SU-DHL-6 (cell line): ENCODE results near the gene AWAT1.

Experiments
- CTCF ChIP-seq: fragments of 200-600 bp; sonication (generic); IDR thresholded peaks from one replicate; pipeline ENCODE4 v1.5.1; 2017; ENCODE audit warnings: antibody characterized with exemption, mild to moderate bottlenecking, low read length, moderate library complexity; ENCODE audit not compliant: insufficient read depth, poor library complexity, severe bottlenecking
- EZH2phosphoT487 ChIP-seq: fragments of 200-600 bp; sonication (generic), shearing (Covaris generic); conservative IDR thresholded peaks from 2 replicates; pipeline ENCODE4 v1.6.1; 2018; ENCODE audit warnings: mild to moderate bottlenecking, antibody characterized with exemption, low read length, moderate library complexity, mixed read lengths

- no peak for TF ChIP-seq CTCF
- TF ChIP-seq EZH2phosphoT487: no peak
Observed at GRCh38 chrX:70257423-70258288, 23.2 kb downstream of the AWAT1 start.
